Thyroid gland (tissue), 4 donors: ENCODE data around the gene PTPRC.

Source experiments
- POLR2A ChIP-seq, 2 donors: fragments of 450-650 bp; IDR thresholded peaks; one replicate each; pipeline ENCODE4 v1.6.1; 2017; ENCODE audit warnings: antibody characterized with exemption in 2 of 2, mild to moderate bottlenecking in 2 of 2, moderate library complexity in 1 of 2
- TF ChIP-seq, protein P1 (sequence below), 6 experiments: fragments of 200-600 bp in 3 of 6; fragments of 450-650 bp in 3 of 6; sonication (generic) in 3 of 6; IDR thresholded peaks; one replicate each; pipeline ENCODE4 v1.5.1; 2016 to 2019; ENCODE audit warnings: antibody characterized with exemption in 6 of 6, mild to moderate bottlenecking in 2 of 6, inconsistent platforms in 1 of 6, moderate library complexity in 1 of 6

- no peak for TF ChIP-seq POLR2A (IDR thresholded peaks at IDR 0.05)
- TF ChIP-seq, protein P1, sequence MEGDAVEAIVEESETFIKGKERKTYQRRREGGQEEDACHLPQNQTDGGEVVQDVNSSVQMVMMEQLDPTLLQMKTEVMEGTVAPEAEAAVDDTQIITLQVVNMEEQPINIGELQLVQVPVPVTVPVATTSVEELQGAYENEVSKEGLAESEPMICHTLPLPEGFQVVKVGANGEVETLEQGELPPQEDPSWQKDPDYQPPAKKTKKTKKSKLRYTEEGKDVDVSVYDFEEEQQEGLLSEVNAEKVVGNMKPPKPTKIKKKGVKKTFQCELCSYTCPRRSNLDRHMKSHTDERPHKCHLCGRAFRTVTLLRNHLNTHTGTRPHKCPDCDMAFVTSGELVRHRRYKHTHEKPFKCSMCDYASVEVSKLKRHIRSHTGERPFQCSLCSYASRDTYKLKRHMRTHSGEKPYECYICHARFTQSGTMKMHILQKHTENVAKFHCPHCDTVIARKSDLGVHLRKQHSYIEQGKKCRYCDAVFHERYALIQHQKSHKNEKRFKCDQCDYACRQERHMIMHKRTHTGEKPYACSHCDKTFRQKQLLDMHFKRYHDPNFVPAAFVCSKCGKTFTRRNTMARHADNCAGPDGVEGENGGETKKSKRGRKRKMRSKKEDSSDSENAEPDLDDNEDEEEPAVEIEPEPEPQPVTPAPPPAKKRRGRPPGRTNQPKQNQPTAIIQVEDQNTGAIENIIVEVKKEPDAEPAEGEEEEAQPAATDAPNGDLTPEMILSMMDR (IDR thresholded peaks at IDR 0.05), result no peak
Measured at GRCh38 chr1:198701766-198702539, 63.1 kb downstream of the PTPRC start.
